Dermis blood vessel endothelial cell (primary cell): ENCODE data around the gene LRP1. TPM values are rescaled to one million over a fixed set of nuclear protein-coding genes. Genes with fewer than 3 reads are reported as not detected.

ENCODE experiments used
- DNase-seq: peaks from one replicate; pipeline ENCODE4 v3.0.0; 2010
- total RNA-seq: library from RNA; depleted of rRNA; stranded (reverse); fragments of >200 nt; gene quantifications from 2 replicates; pipeline ENCODE4 v1.2.3, GENCODE V29; 2014

The LRP1 gene
- total RNA-seq, 1 donor from 2014 or later, result 3.2 TPM

DNA sequence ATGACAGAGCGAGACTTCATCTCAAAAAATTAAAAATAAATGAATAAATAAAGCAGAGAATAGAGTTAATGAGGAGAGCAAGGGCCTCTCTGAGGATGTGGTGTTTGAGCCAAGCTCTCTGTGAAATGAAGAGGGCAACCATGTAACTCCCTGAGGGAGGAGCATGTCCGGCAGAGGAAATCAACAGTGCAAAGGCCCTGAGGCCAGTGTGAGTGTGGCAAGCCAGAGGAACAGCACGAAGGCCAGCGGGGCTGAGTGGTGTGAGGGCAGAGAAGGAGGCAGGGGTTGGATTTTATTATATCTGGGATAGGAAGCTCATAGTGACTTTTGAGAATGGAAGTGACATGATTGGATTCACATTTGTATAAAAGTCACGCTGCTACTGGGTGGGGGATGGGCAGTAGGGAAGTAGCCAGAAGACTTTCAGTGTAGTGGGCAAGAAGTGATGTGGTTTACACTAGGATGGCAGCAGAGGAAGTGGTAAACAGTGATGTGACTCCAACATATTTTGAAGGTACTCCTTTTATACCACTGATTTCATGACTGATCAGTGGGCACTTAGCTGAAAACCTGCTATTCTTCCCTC is 29.4 kb downstream of the LRP1 start:
- no peak for DNase-seq

DNA sequence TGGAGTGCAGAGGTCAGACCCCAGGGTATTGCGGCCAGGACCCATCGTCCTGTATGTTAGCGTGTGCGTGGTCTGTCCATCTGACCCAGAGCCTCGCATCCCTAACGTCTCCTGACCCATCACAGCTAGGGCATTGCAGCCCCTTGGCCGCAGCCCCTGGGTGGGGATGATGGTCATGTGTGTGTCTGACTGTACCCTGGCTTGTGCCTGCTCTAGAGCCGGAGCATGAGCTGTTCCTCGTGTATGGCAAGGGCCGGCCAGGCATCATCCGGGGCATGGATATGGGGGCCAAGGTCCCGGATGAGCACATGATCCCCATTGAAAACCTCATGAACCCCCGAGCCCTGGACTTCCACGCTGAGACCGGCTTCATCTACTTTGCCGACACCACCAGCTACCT is 29.9 kb downstream of the LRP1 start:
- DNase-seq, result no peak

DNA sequence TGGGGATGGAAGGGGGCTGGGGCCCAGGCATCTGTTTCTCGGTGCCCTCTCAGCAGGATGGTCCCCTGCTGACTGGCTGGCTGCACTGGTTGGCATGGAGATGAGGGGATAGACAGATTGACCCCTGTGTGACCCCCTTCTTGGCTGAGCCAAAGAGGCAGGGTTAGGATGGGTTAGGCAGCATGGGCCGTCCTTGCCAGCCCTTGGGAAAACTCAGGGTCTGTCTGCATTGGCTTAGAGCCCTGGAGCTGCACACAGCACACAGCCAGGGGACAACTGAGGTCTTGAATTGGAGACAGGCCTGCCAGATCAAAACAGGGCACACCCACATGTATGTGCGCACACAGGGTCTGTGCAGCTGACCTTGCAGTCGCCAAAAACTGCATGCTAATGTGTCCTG is 30.4 kb downstream of the LRP1 start:
- DNase-seq, result no peak

GRCh38 chr12:57159311-57159710 is 31.0 kb downstream of the LRP1 start:
- DNase-seq, result no peak

DNA sequence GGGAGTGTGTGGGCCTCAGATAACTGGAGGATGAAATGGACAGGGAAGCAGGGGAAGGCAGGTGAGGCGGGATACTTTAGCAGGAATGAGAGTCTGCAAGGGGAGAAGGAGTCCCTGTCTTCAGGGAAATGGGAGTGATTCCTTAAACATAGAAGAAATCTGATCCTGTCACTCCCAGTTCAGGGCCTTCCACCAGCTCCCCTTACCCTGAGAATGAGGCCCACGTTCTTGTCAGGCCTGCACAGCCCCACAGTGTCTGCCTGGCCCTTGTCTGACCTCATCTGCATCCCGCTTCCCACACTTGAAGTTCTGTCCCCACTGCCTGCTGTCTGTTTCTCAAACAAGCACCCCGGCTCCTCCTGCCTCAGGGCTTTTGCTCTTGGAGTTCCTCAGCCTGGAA is 31.8 kb downstream of the LRP1 start:
- no peak for DNase-seq

GRCh38 chr12:57160741-57161140 is 32.5 kb downstream of the LRP1 start:
- DNase-seq, result no peak

DNA sequence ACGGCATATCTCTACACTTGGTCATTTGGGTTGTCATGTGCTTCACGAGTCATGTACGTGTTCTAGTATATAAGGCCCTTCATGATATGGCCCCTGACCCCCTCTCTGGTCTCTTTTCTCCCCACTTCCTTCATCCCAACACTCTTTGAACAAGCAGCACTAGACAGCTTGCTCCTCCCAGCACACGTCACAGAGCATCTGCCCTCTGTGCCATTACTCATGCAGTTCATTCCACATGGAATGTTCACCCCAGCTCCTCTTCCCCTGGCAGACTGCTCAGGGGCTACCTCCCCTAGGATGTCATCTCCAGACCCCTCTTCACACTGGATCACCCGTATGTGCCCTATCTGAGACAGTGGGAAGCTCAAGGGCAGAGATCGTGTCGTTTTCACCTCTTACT is 33.2 kb downstream of the LRP1 start:
- DNase-seq, result no peak

GRCh38 chr12:57162553-57163125 is 34.4 kb downstream of the LRP1 start:
- DNase-seq, result no peak

DNA sequence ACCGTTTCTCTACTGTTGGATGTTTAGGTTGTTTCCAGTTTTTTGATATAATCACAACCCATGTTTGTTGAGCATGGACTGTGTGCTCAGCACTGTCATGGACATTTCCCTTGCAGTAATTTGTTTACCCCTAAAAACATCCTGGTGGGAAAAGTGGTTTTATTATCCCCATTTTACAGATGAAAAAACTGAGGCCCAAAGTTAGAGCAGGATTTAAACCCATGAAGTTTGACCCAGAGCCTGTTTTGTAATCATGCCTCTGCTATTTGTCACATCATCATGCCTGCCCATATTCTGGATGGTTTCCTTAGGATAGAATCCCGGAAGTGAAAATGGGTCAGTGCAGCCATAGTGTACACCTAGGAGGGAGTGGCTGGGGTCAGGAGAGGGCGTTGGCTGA is 36.2 kb downstream of the LRP1 start:
- no peak for DNase-seq

DNA sequence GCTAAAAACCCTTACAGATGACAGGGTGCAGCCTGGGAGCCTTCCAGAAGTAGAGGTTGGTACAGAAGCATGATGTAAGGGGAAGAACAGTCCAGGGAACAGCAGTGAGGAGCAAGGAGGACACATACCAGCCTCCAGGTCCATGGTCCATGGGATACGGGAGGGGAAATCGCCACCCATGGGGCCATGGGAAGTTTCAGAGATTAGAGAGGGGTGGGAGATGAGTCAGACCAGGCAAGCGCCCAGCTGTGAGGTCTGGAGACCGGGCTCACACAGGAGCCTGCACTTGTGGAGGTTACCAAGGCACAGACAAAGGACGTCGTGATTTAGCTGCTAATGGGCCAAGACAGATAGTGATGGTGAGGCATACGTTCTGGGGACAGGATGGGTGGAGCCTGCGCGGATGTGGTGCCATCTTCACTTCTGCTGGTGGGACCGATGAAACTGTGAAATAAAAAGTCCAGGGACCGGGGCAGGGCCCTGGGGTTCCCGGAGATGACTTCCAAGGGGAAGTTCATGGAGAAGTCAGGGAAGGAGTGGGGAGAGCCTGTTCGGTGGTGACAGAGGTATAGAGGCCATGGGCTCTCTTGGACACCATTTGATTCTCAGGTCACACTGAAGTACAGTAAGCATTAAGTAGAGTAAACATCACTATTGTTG is 36.8 kb downstream of the LRP1 start:
- no peak for DNase-seq

DNA sequence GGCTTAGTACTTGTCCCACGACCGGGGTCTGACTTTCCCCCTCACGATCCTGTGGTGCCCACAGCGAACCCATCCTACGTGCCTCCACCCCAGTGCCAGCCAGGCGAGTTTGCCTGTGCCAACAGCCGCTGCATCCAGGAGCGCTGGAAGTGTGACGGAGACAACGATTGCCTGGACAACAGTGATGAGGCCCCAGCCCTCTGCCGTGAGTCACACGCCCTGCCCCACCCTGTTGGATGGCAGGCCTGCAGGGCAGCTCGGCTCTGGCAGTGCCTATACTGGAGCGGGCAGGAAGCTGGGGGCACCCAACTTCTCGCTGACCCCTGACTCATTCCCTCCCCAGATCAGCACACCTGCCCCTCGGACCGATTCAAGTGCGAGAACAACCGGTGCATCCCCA is 37.5 kb downstream of the LRP1 start:
- DNase-seq, result no peak

DNA sequence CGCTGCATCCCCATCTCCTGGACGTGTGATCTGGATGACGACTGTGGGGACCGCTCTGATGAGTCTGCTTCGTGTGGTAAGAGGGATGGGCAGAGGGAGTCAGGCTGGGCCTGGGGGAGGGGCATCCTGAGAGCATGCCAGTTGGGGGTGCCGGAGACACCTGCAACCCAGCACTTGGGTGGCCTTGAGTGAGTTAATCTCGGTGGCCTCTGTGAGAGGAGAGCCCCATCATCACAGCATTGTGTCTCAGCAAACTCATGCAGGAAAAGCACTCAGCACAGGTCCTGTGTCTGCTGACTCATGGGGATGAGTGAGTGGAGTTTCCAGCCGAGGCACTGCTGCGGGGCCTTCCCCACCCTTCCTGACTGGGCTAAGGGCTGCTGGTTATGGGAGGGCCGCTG is 38.7 kb downstream of the LRP1 start:
- DNase-seq, result peak; percentile 57

GRCh38 chr12:57168058-57168457 is 39.8 kb downstream of the LRP1 start:
- DNase-seq, result no peak

- DNase-seq, result no peak
Measured at GRCh38 chr12:57169046-57169795, 40.9 kb downstream of the LRP1 start.

DNA sequence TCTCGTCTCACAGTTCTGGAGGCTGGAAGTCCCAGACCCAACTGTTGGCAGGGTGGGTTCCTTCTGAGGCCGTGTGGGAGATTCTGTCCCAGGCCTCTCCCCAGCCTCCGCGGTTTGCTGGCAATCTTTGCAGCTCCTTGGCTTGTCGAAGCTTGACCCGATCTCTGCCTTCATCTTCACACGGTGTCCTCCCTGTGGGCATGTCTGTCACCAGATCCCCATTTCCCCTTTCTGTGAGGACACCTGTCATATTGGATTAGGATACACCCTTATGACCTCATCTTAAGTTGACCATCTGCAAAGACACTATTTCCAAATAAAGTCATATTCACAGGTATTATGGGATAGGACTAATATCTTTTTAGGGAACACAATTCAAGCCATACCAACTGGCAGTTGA is 41.7 kb downstream of the LRP1 start:
- DNase-seq, result no peak

GRCh38 chr12:57170408-57170807 is 42.1 kb downstream of the LRP1 start:
- no peak for DNase-seq

- DNase-seq, result no peak
Measured at GRCh38 chr12:57170927-57171326, 42.6 kb downstream of the LRP1 start.

GRCh38 chr12:57171668-57172067 is 43.4 kb downstream of the LRP1 start:
- DNase-seq, result no peak

DNA sequence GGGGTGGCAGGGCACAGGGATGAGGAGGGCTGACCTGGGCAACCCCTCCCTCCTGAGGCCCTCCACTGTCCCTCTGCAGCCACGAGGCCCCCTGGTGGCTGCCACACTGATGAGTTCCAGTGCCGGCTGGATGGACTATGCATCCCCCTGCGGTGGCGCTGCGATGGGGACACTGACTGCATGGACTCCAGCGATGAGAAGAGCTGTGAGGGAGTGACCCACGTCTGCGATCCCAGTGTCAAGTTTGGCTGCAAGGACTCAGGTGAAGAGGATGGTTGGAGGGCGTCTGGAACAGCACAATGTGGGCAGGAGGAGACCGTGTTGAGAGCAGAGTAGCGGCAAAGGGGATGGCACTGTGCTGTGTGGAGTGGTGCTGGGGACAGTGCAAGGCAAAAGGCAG is 44.8 kb downstream of the LRP1 start:
- peak; percentile 52 for DNase-seq

DNA sequence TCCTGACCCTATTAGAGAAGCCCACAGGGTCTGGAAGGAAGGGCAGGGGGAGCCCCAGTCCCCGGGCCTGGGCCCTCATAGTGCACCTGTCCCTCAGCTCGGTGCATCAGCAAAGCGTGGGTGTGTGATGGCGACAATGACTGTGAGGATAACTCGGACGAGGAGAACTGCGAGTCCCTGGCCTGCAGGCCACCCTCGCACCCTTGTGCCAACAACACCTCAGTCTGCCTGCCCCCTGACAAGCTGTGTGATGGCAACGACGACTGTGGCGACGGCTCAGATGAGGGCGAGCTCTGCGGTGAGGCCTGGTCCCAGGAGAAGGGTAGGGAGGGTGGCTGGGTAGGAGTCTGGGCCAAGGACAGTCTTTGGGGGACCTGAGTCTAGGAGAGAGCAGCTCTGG is 45.4 kb downstream of the LRP1 start:
- no peak for DNase-seq

DNA sequence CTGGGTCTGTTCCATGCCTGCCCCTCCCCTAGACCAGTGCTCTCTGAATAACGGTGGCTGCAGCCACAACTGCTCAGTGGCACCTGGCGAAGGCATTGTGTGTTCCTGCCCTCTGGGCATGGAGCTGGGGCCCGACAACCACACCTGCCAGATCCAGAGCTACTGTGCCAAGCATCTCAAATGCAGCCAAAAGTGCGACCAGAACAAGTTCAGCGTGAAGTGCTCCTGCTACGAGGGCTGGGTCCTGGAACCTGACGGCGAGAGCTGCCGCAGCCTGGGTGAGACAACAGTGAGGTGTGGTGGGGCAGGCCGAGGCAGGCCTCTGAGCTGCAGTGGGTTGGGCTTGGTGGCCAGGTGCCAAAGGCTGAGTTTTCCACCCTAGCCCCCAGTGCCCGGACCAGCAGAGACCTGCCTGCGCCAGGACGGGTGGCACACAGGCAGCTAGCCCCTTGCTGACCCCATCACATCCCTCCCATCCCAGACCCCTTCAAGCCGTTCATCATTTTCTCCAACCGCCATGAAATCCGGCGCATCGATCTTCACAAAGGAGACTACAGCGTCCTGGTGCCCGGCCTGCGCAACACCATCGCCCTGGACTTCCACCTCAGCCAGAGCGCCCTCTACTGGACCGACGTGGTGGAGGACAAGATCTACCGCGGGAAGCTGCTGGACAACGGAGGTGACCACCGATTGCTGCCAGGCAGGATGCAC is 47.3 kb downstream of the LRP1 start:
- peak; percentile 78 for DNase-seq

- no peak for DNase-seq
Measured at GRCh38 chr12:57176139-57176477, 47.8 kb downstream of the LRP1 start.

DNA sequence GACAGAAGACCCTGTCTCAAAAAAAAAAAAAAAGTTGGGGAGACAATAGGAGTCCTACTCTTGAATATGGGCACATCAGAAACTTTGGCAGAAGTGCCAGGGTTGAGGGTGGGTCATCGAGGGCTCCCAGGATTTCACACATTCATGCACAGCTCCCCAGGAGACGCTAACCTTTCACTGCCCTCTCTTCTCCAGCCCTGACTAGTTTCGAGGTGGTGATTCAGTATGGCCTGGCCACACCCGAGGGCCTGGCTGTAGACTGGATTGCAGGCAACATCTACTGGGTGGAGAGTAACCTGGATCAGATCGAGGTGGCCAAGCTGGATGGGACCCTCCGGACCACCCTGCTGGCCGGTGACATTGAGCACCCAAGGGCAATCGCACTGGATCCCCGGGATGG is 48.6 kb downstream of the LRP1 start:
- DNase-seq, result no peak
